OCI-LY7 (cell line): Measurements from ENCODE around the gene SPATS2L. TPM values are rescaled to one million over a fixed set of nuclear protein-coding genes. Genes with fewer than 3 reads are reported as not detected.

Experiments used
- BruUV-seq: library from RNA; stranded (reverse); fragments of 400-500 nt; replicated peaks from 2 replicates; lab custom pipeline; 2021; lab: Mats Ljungman, UMichigan
- CTCF ChIA-PET: fragments of 300-600 bp; sonication (Branson Sonifier 250); formaldehyde crosslinking; loops from one replicate; lab custom pipeline; 2022; ENCODE audit warnings: antibody characterized with exemption; ENCODE audit not compliant: unreplicated experiment; lab: Charles Lee
- POLR2A ChIA-PET: fragments of 300-600 bp; sonication (Branson Sonifier 250); formaldehyde crosslinking; loops from one replicate; lab custom pipeline; 2022; ENCODE audit warnings: antibody characterized with exemption; lab: Charles Lee
- DNase-seq: peaks from one replicate; pipeline ENCODE4 v3.0.0-alpha.2; 2015; ENCODE audit warnings: low spot score
- H2AFZ ChIP-seq: fragments of 200-600 bp; sonication (generic), shearing (Covaris generic); 2 replicates; pipeline ENCODE4 v1.6.1; 2014; ENCODE audit warnings: mild to moderate bottlenecking, antibody characterized with exemption, low read length, moderate library complexity
- H3K27ac ChIP-seq: fragments of 200-600 bp; sonication (generic); 2 replicates; pipeline ENCODE4 v1.5.1; 2014; ENCODE audit warnings: mixed run types, low read depth, mild to moderate bottlenecking, moderate library complexity, low read length, inconsistent platforms; ENCODE audit not compliant: poor library complexity, severe bottlenecking
- H3K36me3 ChIP-seq: fragments of 200-600 bp; sonication (generic); 2 replicates; pipeline ENCODE4 v1.6.1; 2014; ENCODE audit warnings: mild to moderate bottlenecking, antibody characterized with exemption, low read length, moderate library complexity, mixed read lengths; ENCODE audit not compliant: insufficient read depth
- H3K4me1 ChIP-seq: fragments of 200-600 bp; sonication (generic); 2 replicates; pipeline ENCODE4 v1.5.1; 2014; ENCODE audit warnings: mild to moderate bottlenecking, low read length; ENCODE audit not compliant: insufficient read depth, poor library complexity, severe bottlenecking
- H3K4me2 ChIP-seq: fragments of 200-600 bp; sonication (generic); 2 replicates; pipeline ENCODE4 v1.6.1; 2014; ENCODE audit warnings: mild to moderate bottlenecking, low read length
- H3K4me3 ChIP-seq: fragments of 200-600 bp; sonication (generic); 2 replicates; pipeline ENCODE4 v1.5.1; 2014; ENCODE audit warnings: mild to moderate bottlenecking, low read depth, low read length; ENCODE audit not compliant: poor library complexity, severe bottlenecking
- H3K79me2 ChIP-seq: fragments of 200-600 bp; sonication (generic); 2 replicates; pipeline ENCODE4 v1.6.1; 2016; ENCODE audit warnings: low read depth, mild to moderate bottlenecking, low read length, moderate library complexity, mixed read lengths; ENCODE audit not compliant: insufficient read depth
- H3K9me2 ChIP-seq: fragments of 200-600 bp; sonication (generic); 2 replicates; pipeline ENCODE4 v1.6.1; 2016; ENCODE audit warnings: mild to moderate bottlenecking, low read length, mixed read lengths; ENCODE audit not compliant: insufficient read depth
- H3K9me3 ChIP-seq: fragments of 200-600 bp; sonication (generic); 2 replicates; pipeline ENCODE4 v1.6.1; 2014; ENCODE audit warnings: mild to moderate bottlenecking, mixed run types, low read length, mixed read lengths
- H4K20me1 ChIP-seq: fragments of 200-600 bp; sonication (generic); 2 replicates; pipeline ENCODE4 v1.6.1; 2014; ENCODE audit warnings: mild to moderate bottlenecking, antibody characterized with exemption, low read length, moderate library complexity, mixed read lengths; ENCODE audit not compliant: insufficient read depth
- CTCF ChIP-seq: fragments of 200-600 bp; sonication (generic); conservative IDR thresholded peaks from 2 replicates; pipeline ENCODE4 v1.5.1; 2014; ENCODE audit warnings: mild to moderate bottlenecking, antibody characterized with exemption, low read length, moderate library complexity, mixed read lengths
- EZH2phosphoT487 ChIP-seq: fragments of 200-600 bp; sonication (generic); IDR thresholded peaks from 2 replicates; pipeline ENCODE4 v1.6.1; 2018; ENCODE audit warnings: low read depth, borderline replicate concordance, mild to moderate bottlenecking, mixed run types, antibody characterized with exemption, low read length, moderate library complexity, mixed read lengths
- intact Hi-C: fragments of 100-400 bp; cut with micrococcal nuclease; formaldehyde crosslinking; loops from one replicate; pipeline ENCODE4 v1.10.0; 2022; ENCODE audit not compliant: unreplicated experiment
- total RNA-seq, 2 experiments: library from RNA; depleted of rRNA in 1 of 2; stranded (reverse); fragments of >200 nt in 1 of 2; shearing (Covaris generic) in 1 of 2; gene quantifications; 2 replicates each; pipeline ENCODE4 v1.2.3, GENCODE V29; 2014 to 2022

SPATS2L gene
- total RNA-seq, 2 experiments from 2014 or later: 3.1 to 5.2 TPM

DNA sequence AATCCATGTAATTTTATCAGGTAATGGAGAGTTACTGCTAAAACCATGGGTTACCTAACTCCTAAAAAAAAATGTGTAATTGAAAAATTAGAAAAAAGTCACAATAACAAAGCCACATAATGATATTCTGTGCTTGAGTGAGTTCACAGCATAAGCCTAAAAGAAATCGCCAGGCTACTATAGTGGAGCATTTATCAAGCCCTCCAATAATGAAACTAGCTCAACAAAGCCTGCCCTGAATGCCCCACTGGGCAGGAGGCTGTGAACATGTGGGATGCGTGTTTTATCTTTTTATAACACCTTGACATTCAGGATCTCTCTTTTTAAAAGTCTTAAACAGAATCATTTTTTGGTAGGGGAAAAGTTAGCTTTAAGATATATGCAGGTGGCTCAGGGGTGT, 117.0 kb downstream of the SPATS2L start:
- BruUV-seq: no TSS peak
- Histone ChIP-seq H2AFZ (no peak overlapping the region), H3K27ac (no peak overlapping the region), H4K20me1 (no peaks in the 10 kb centered on the region), H3K36me3 (no peaks in the 10 kb centered on the region), H3K9me2 (no peaks in the 10 kb centered on the region), H3K79me2 (no peaks in the 10 kb centered on the region), H3K4me3 (no peak overlapping the region), H3K4me1 (no peaks in the 10 kb centered on the region), H3K9me3 (no peaks in the 10 kb centered on the region), H3K4me2 (no peak overlapping the region)
- DNase-seq: no peak
- intact Hi-C loops: no loop called here
- TF ChIP-seq EZH2phosphoT487 (no peak), CTCF (no peak)
- ChIA-PET CTCF (no interaction called here), POLR2A (interaction anchor here (0.6 to 1.2 kb wide), 4 partner anchors 9 to 156 kb away, joined by 3 read pairs; no protein-coding TSS in a partner anchor)

DNA sequence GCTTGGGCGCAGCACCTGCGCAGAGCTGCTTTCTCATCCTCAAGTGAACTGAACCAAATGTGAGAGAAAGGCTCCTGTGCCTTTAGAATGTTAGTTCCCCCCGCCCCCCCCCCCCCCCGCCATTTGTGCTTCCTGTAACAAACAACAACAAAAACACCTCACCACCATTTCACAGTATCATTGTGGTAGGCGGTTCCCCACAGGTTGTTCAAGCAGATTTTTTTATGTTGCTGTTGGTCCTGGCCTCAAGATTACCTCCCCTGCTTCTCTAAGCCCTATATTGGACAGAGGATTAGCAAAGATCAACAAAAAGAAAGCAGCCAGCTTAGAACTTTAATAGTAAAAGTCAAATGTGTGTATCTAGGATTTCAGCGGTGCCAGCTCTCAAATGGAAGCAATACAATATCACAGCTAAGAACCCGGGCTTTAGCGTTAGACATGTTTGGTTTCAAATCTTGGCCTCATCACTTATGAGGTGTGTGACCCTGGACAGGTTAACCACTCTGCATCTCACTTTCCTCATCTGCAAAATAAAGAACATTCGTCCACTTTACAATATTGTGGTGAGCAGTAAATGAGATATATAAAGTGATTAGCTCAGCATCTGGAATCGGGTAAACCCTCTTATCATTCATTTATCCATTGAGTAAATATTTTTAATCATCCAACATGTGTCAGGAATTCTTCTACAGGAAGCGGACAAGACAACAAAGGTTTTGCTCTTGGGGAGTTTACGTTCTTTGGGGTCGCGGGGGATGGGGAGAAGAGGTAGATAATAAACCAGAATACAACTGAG, 118.7 kb downstream of the SPATS2L start:
- no peak overlapping the region for H3K4me3 ChIP-seq
- H2AFZ ChIP-seq: no peak overlapping the region
- H3K4me1 ChIP-seq: no peaks in the 10 kb centered on the region
- no peak overlapping the region for H3K27ac ChIP-seq
- H3K79me2 ChIP-seq: no peaks in the 10 kb centered on the region
- TF ChIP-seq EZH2phosphoT487: no peak
- TF ChIP-seq CTCF: no peak
- intact Hi-C loops: no loop called here
- ChIA-PET CTCF (interaction anchor here (0.5 kb wide), 1 partner anchor 399 kb away, joined by 4 read pairs; no protein-coding TSS in a partner anchor), POLR2A (interaction anchor here (0.6 to 2.5 kb wide), 5 partner anchors 10 to 970 kb away, joined by 3 to 13 read pairs (median 3); no protein-coding TSS in a partner anchor)
- no TSS peak for BruUV-seq
- no peaks in the 10 kb centered on the region for H4K20me1 ChIP-seq
- no peaks in the 10 kb centered on the region for H3K9me2 ChIP-seq
- no peak overlapping the region for H3K4me2 ChIP-seq
- DNase-seq: no peak
- no peaks in the 10 kb centered on the region for H3K36me3 ChIP-seq
- H3K9me3 ChIP-seq: no peaks in the 10 kb centered on the region

DNA sequence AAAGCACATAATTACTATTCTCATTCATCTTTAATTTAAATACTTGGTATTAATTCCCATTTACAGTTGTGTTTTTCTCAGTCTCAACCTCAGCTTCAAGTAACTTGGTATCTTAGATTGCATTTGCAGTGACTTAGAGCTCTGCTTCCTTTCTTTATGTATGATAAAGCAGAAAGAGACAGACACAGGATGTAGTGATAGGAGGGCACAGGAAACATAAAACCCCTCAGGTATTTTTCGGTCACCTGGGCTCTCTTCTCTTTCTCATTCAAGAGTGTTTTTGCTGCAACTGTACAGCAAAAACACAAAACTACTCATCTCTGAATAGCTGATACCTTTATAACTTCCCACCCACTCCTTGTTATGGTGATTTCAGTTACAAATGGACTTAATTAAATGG, 120.3 kb downstream of the SPATS2L start:
- H3K4me2 ChIP-seq: no peak overlapping the region
- intact Hi-C loops: no loop called here
- ChIA-PET POLR2A (interaction anchor here (1.0 to 2.5 kb wide), 2 partner anchors 12 to 13 kb away, joined by 3 to 13 read pairs; no protein-coding TSS in a partner anchor), CTCF (no interaction called here)
- H3K79me2 ChIP-seq: no peaks in the 10 kb centered on the region
- TF ChIP-seq CTCF: no peak
- TF ChIP-seq EZH2phosphoT487: no peak
- H2AFZ ChIP-seq: no peak overlapping the region
- DNase-seq: no peak
- no peaks in the 10 kb centered on the region for H3K36me3 ChIP-seq
- H3K9me2 ChIP-seq: no peaks in the 10 kb centered on the region
- no peak overlapping the region for H3K4me3 ChIP-seq
- no TSS peak for BruUV-seq
- no peaks in the 10 kb centered on the region for H4K20me1 ChIP-seq
- H3K27ac ChIP-seq: no peak overlapping the region
- no peaks in the 10 kb centered on the region for H3K9me3 ChIP-seq
- H3K4me1 ChIP-seq: no peaks in the 10 kb centered on the region
